A549 treated with ZK216348 at 1 μM for 4 hours (cell line): Measurements from ENCODE around the gene RNF4. TPM values are rescaled to one million over a fixed set of nuclear protein-coding genes. Genes with fewer than 3 reads are reported as not detected.

Experiments
- total RNA-seq: library from RNA; stranded (reverse); fragments of 200-300 nt; extraction: Qiagen RNA extraction; gene quantifications from 5 replicates; pipeline ENCODE4 v1.2.3, GENCODE V29; 2022; ENCODE audit warnings: low read depth

The RNF4 gene, protein sequence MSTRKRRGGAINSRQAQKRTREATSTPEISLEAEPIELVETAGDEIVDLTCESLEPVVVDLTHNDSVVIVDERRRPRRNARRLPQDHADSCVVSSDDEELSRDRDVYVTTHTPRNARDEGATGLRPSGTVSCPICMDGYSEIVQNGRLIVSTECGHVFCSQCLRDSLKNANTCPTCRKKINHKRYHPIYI
- 57.9 to 93.1 TPM (median 61.4 TPM) in 5 replicates for total RNA-seq

DNA sequence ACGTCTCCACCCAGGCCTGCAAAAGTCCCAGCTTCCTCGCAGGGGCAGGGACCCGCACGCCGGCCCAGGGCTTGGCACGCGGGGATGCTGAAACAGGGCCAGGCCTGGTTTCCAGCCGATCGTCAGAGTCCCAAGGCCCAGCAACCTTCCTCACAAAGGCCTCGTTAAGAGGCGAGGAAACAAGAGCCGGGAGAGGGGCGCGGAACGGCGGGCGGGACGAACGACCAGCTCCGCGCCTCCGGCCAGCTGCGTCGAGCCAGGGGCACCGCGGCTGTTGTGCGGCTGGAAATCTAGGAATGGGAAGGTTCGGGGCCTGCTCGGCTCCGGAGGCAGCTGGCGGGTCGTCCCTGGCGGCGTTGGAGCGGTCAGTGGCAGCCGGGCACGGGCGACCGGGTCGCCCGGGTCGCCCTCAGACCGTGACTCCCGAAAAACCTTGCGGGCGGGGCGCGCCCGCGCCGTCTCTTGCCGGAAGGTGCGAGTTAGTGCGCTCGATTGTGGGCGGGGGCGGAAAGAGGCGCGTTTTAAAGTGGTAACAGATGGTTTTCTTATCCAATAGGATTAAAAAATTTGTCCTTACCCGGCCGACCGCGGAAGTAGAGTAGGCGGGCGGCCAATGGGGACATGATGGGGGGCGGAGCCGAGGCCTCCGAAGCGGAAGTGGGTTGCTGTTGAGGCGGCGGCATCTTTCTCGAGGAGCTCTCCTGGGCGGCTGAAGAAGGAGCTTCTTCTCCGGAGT lies at the start of gene RNF4:
TSS of gene RNF4 (plus strand) at position 651 of the 736 bp plus-strand sequence. CDS start 21,388 bp downstream, outside the sequence.

DNA sequence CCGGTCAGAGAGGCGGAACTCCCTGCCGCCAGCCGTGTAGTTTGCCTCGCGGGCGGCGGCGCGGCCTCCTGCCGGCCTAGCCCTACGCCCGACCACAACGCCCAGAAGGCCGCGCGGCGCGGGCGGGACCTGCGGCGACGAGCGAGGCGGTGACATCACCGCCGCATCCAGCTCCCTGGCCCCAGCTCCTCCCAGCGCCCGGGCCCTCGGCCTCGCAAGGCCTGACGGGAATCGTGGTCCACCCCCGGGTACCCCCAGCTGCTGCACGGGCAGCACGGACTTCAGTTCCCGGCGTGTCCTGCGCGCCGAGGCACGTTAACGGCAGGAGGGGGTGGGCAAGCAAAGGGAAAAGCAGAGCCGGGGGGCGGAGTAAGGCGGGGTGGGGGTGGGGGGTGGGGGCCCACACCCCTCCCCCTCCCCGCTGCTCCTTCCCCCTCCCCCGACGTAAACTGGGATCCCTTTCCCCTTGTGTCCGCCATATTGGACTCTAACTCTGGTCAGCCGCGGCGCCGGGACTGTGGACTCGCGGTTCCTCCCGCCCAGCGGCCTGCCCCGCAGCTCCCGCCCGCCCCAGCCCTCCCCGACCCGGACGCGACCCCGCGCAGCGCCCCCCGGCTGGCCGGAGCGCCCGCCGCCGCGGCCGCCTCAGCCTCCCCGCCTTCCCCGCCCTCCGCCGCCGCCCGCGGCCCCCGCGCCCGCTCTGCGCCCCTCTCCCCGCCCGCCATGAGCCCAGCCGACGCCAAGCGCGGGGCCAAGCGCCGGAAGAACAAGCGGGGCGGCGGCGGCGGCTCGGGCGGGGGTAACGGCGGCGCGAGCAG lies 67.5 kb downstream of the RNF4 start, which contains the start of gene FAM193A:
TSS of gene FAM193A (plus strand) at position 455 of the 818 bp plus-strand sequence. CDS start at position 724, 269 bp downstream.

Other genes starting within 250 kb of the RNF4 start
- gene HAUS3, start 227.0 kb upstream of the RNF4 start, total RNA-seq, result 4.6 to 8.5 TPM (median 7.8 TPM) in 5 replicates
- 0.46 to 1.2 TPM (median 0.88 TPM) in 5 replicates for gene POLN, start 227.0 kb upstream of the RNF4 start, total RNA-seq
- 10.5 to 22.9 TPM (median 19.3 TPM) in 5 replicates for gene MXD4, start 207.0 kb upstream of the RNF4 start, total RNA-seq
- 1.4 to 3.1 TPM (median 2.7 TPM) in 5 replicates for gene ZFYVE28, start 50.5 kb upstream of the RNF4 start, total RNA-seq
- 0.19 to 0.51 TPM in 2 of 5 replicates, not detected in the others for gene CFAP99, start 50.2 kb upstream of the RNF4 start, total RNA-seq
- gene FAM193A, start 67.5 kb downstream of the RNF4 start, total RNA-seq, result 6.6 to 10.2 TPM (median 9.6 TPM) in 5 replicates